HG03354 (cell line): ENCODE data around the gene TNPO3.
A peak's percentile ranks its signal among the peaks of the same experiment; 100 is the strongest.

ENCODE experiments used
- ATAC-seq: cut with Tn5 transposase; IDR thresholded peaks from one replicate; pipeline ENCODE4 v1.9.1; 2021; ENCODE audit warnings: mild to moderate bottlenecking; ENCODE audit not compliant: unreplicated experiment, poor library complexity, severe bottlenecking

Gene TNPO3

DNA sequence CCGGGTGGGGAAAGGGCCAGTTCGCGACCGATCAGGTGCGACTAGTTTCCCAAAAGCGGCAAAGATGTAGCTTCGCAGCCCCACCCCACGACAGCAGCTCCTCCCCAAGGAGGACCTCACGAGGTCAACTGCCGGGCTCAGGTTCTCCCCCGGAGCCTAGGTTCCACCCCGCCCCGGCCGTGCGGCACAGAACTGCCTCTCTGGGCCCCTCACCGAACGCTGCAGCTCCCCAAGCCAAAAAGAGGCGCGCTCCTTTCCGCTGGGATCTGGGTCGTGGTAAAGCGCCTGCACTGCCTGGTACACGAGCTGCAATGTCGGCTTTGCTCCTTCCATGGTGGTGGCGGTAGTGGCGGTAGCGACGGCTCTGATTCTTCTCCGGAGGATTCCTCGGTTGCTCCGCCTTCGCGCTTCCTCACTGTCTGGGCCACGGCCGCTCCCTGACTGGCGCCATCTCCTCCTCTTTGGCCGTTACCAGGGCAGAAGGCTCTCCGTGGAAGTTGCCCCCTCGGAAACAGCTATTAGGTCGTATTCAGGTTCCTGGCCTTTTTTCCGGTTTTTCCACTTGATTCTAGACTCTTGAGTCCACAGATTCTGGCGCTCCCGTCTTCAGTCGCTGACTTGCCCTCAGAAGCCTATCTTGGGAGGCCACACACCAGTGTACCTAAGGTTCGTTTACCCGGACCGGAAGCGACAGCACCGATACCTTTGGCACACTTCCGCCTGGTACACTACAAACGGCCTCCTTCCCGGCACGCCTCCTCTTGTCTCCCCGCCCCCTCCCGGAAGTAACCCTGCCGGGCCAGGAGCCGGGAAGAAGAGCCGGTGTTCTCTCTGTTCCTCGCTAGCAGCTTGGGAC is at the start of gene TNPO3:
TSS of gene TNPO3 (minus strand) at position 674 of the 856 bp plus-strand sequence. CDS start at position 333, 341 bp downstream.
- ATAC-seq, result peak; percentile 89

DNA sequence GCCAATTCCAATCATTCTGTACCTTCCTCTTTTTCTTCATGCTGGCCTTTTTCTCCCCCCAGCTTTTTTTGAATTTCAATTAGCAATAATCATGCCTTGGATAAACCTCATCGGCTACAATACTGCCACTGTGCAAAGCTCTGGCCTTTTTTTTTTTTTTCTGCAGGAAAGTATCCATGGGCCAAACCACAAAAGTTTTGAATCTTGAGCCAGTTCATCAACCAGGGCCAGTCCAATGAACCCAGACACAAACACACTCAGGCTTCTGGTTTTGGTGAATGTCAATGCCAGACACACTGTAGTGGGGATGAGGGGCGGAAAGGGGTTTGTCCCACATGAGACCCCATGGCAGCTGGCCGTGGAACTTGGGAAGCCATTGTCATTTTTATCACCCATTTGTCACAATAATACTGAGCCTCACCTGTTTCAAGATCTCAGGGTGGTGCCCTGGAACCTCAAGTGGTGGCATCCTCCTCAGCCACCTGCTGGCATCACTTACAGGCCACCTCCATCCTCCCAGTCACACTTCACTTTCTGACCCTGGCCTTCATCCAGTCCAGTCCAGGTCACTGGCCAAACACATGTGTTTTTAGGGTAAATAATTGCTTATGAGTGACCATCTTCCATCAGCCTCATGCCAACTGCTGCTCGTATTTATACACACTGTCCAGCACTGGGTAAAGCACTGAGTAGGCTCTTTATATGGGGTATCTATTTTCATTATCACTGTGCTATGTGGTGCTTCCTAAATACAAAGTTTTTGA is 48.8 kb upstream of the TNPO3 start:
- ATAC-seq, result no peak

DNA sequence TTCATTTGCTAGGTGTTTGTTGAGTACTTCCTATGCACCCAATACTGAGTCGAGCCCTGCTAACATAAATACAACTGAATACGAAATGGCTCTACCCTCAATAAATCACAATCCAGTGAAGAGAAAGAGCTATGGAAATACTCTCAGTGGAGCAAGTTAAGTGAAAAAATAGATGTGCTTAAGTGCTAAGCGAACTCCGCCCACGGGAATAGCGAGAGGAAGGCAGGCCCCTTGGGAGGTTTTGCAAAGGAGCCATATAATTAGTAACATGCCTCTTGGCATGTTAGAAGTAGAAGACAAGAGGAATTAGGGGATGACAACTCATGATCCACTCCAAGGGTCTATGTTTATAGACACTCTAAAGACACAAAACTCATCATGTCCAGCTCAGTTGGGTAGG is 46.8 kb upstream of the TNPO3 start:
- no peak for ATAC-seq

DNA sequence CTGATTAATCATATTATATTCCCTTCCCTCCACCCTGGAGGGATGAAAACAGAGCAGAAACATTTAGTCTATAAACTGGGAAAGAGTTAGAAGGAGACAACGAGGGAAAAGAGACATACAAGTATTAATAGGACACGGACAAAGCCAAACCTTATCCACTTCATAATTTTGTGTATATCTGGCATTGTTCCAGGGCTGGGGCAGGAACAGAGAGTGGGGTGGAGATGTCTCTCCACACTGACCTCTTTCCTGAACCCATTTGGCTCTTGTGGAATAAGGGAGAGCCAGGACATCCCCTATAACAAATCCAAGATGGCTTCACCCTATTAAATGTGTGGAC is 45.9 kb upstream of the TNPO3 start:
- no peak for ATAC-seq

DNA sequence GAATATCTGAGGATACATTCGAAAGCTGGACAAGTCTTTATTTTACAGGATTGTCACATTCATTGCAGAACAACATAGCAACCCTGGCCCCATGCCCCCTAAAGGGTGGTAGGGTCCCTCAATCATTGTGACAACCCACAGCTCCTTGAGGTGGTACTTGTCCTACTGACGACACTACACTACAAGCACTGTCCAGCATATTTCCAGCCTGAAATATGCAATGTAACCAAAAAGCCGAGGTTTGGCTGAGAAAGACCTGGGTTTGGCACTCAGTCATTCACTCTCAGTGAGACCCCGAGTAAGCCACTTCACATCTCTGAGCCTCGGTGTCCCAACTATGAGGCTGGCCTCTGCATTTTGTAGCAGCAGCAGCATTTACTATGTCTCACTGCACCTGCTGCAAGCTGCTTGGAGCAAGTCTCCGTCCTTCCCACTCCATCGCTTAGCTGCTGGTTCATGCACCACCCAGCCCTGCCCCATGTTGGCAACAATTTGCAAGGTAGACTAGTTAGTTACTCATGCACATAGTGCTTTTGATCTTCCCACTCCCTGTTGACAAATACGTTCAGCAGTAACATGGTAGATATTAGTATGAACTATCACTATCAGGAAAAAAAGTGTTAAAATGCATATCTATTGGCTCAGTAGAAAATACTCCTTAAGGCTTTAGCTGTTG is 43.6 kb upstream of the TNPO3 start:
- no peak for ATAC-seq

DNA sequence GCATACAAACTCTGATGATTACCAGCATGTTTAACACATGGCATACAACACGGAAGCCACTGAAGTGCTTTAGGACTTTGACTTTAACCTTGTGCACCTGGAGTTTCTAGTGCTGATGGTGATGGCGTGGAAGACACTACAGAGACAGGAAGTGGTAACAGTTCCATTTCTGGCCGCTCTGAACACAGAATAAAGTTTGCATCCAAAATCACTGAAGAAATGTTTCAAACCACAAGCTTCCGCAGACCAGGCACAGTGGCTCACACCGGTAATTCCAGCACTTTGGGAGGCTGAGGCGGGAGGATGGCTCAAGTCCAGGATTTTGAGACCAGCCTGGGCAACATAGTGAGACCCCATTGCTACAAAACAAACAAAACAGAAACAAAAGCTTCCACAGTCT is 40.3 kb upstream of the TNPO3 start:
- ATAC-seq, result peak; percentile 90

DNA sequence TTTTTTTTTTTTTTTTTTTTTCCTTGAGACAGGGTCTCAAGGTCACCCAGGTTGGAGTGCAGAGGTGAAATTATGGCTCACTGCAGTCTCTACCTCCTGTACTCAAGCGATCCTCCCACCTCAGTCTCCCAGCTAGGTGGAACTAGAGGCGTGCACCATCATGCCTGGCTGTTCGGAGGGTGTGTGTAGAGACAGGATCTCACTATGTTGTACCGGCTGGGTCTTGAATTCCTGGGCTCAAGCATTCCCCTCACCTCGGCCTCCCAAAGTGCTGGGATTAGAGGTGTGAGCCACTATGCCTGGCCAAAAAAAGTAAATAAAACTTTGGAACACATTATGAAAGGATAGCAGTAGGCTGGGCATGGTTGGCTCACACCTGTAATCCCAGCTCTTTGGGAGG is 39.6 kb upstream of the TNPO3 start:
- no peak for ATAC-seq

DNA sequence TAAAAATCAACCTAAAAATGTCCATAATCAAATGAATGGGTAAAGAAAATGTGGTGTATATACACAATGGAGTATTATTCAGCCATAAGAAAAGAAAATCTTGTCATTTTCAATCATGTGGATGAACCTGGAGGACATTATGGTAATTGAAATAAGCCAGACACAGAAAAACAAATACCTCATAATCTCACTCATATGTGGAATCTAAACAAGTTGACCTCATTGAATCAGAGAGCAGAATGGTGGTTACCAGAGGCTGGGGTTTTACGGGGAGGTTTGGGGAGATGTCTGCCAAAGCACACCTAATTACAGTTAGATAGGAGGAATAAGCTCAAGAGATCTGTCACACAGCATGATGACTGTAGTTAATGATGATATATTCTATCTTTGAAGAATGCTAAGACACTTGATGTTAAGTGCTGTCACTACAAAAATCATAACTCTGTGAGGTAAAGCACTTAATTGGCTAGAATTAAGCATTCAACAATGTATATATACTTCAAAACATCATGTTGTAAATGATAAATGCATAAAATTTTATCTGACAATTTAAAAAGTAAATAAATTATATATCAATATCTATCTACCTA is 39.1 kb upstream of the TNPO3 start:
- no peak for ATAC-seq

DNA sequence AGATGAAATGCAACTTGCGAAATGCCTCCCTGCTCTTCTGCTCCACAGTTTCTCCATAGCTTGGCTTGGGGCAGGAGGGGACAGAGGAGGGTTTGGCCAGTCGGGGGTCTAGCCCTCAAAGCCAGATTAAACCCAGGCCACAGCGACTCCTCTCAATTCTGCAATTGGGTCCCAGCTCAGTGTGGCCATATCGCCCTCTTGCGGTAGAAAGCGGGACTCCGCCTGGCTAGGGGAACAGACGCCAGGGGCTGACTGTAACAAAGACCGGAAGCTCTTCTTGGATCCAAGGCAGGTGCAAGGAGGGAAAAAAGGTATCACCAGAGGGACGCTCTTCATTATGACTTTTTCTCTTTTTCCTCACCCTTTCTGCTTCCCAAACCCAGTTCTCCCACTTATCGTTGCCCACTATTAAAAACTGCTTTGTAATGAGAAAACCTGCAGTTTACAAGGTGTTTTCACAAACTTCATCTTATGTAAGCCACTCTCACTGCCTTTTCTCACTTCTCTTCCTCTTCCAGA is 36.6 kb upstream of the TNPO3 start:
- ATAC-seq, result peak; percentile 62

DNA sequence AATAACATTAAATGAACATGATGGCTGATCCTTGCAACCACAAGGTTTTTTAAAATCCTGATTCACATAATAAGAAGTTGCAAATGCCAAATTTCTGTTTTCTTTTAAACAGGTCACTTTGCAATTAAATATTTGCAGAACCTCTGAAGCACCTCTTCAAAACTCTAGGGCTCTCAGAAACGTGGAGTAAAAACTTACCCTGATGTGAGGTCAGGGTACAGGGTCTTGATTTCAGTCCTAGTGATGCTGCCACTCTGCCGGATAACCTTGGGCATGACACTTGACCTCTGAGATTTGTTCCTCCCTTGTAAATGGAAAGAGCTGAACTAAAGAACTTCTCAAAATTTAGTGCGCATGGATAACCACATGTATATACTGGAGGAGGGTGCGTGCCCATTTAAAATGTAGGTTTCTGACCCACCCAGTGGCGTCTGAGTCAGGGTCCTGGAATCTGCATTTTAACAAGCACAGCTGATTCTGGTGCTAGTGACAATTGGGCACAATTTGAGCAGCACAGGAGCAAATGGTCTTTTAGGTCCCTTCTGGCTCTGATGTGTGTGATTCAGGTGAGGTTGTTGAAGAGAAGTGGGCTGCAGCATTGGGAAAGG is 35.5 kb upstream of the TNPO3 start:
- no peak for ATAC-seq

DNA sequence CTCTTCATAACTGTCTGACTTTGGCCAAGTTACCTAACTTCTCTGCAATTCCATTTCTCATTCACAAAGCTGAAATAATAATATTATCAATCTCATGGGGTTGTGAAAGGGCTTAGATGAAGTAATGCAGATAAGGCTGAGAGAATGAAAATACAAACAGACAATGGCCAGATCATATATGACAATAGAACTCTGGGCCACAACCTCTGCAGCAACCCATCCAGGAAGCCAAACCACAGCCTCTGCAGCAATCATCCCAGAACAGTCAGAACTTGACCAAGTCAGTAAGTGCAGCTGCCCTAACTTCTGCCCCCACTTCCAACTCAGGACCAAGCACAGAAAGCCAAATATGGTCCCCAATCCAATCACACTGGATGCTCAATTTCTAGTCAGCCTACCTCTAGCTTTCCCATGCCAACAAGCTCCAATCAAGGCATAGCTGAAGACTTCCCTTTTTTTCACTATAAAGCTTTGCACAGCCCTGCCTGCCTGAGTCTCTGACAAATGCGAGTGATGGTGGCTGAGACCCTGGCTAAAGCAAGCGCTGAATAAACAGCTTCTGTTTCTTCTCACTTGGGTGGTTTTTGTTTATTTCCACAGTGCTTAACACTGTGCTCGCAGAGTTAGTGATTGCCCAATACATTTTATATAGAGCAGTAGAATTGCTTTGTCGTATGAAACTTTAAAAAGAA is 34.8 kb upstream of the TNPO3 start:
- peak; percentile 79 for ATAC-seq

DNA sequence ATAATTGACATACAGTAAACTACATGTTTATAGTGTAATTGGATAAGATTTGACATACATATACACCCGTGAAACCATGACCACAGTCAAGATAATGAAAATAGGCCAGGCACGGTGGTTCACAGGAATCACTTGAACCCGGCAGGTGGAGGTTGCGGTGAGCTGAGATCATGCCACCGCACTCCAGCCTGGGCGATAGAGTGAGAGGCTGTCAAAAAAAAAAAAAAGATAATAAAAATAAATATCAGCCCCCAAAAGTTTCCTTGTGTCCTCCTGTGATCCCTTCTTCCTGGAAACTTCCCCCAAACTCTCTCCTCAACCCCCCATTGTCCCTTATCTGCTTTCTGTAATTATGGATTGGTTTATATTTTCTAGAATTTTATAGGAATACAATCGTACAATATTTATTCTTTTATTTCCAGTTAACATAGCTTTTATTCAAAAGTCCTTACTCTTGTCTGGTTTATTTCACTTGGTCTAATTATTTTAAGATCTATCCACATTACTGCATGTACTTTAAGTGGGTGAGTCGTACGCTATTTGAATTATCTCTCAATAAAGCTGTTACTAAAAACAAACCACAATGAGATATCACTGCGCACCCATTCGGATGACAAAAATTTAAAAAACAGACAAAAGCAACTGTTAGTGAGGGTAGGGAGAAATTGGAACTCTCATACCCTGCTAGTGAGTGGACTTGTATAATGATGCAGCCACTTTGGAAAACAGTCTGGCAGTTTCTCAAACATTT is 30.1 kb upstream of the TNPO3 start:
- no peak for ATAC-seq

DNA sequence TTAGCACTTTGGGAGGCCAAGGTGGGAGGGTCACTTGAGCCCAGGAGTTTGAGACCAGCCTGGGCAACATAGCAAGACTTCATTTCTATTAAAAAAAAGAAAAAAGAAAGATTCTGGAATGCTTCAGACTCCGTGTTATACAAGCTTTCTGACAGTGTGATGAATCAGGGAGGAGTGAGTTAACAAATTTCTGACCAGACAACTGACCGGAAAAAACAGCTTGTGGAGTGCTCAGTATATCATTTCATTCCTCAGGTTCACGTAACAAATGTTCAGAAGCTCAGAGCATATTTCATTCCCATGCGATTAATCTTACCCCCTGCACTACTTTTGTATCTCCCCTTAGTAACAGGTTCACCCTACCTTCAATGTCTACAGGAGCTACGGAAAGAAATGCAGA is 28.6 kb upstream of the TNPO3 start:
- no peak for ATAC-seq

DNA sequence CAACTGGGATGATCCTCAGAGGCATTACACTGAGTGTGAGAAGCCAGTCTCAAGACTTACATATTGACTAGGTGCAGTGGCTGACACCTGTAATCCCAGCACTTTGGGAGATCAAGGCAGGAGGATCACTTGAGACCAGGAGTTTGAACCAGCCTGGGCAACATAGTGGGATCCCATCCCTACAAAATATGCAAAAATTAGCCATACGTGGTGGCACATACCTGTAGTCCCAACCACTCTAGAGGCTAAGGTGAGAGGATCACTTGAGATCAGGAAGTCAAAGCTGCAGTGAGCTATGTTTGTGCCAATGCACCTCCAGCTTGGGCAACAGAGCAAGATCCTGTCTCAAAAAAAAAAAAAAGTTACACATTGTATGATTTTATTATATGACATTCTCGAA is 23.5 kb upstream of the TNPO3 start:
- no peak for ATAC-seq

DNA sequence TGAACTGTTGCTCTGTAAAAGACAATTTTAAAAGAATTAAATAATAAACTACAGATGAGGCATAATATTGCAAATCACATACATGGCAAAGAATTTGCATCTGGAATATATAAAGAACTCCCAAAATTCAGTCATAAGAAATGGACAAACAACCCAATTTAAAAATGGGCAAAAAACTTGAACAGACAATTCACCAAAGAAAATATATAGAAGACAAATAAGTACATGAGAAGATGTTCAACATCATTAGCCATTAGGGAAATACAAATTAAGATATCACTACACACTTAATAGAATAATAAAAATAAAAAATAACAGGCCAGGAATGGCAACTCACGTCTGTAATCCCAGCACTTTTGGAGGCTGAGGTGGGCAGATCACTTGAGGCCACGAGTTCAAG is 22.0 kb upstream of the TNPO3 start:
- no peak for ATAC-seq

DNA sequence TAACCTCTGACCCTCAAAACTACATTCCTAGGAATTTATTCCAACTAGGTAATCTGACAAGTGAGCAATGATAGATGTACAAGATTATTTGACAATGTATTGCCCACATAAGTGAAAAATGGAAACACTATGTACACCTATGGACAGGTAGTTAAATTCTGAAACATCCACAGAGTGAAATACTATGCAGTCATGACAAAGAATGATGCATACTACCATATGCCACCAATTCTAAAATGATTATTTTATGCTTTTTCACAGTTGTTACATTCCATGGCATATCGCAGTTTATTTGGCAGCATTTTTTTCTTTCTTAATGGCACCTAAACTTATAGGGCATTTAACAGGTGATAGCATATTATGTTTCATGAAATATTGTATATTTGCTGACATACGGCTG is 20.1 kb upstream of the TNPO3 start:
- ATAC-seq, result no peak

DNA sequence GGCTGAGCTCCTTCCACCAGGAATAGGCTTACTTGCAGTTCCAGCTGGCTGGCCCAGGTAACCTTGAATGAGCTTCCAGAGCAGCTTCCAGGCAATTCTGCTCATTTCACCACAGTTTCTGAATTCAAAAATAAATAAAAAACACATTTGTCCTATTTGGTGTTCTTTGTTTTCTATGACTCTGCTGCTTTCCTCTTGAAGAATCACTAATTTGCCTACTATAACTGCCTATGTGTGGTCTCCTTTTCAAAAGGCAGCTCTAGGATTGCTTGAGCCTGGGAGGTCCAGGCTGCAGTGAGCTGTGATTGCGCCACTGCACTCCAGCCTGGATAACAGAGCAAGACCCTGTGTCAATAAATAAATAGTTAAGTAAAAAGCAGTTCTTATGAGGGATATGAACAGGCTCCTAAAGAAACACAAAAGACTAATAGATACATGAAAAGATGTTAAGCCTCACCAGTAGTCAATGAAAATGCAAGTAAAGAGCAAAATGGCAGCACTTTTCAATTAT is 19.5 kb upstream of the TNPO3 start:
- no peak for ATAC-seq

DNA sequence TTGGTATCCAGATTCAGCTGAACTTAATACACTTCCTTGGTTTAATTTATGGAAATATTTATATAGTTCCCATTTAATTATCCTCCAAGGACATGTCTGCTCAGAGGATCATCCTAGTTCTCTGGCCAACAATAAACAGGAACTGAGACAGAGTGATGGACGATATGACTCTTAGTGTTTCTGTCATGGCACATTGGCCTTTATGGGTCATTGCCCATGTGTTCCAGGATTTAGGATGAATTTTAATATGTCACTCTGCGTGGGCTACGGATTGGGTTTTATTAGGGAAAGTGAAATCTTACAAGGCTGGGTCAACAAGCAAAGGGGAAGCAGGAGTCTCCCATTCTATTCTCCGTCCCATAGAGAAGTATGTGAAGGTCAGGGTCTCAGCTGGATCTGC is 18.8 kb upstream of the TNPO3 start:
- ATAC-seq, result no peak
